H1 (cell line): ENCODE results near the gene F7. TPM values are rescaled to one million over a fixed set of nuclear protein-coding genes. Genes with fewer than 3 reads are reported as not detected.

Source experiments
- CTCF ChIA-PET: fragments of 300-600 bp; sonication (Branson Sonifier 250); formaldehyde crosslinking; loops from one replicate; lab custom pipeline; 2021; ENCODE audit not compliant: partially characterized antibody; lab: Charles Lee
- POLR2A ChIA-PET: fragments of 300-600 bp; sonication (Branson Sonifier 250); formaldehyde crosslinking; loops from one replicate; lab custom pipeline; 2021; ENCODE audit warnings: inconsistent platforms; ENCODE audit not compliant: partially characterized antibody; lab: Charles Lee
- DNase-seq, 2 experiments: peaks; one replicate each; pipeline versions ENCODE4 v3.0.0 to v3.0.0-alpha.2; 2010 to 2022; ENCODE audit warnings: low spot score in 2 of 2, low read depth in 1 of 2, mixed read lengths in 1 of 2
- FAIRE-seq: peaks from 2 replicates; lab custom pipeline; 2011; peaks lifted over from hg19 to GRCh38; lab: Jason Lieb, UNC
- H2AFZ ChIP-seq: 2 replicates; pipeline ENCODE4 v1.8.1; 2012; ENCODE audit warnings: low read length, inconsistent platforms
- H2AK5ac ChIP-seq: 2 replicates; pipeline ENCODE4 v1.6.1; 2013; ENCODE audit warnings: low read depth, low read length
- H2BK120ac ChIP-seq: replicated peaks from 2 replicates; pipeline ENCODE3; 2013; ENCODE audit warnings: low read depth, low read length, inconsistent platforms
- H2BK12ac ChIP-seq: 2 replicates; pipeline ENCODE4 v1.6.1; 2013; ENCODE audit warnings: low read depth, low read length
- H2BK15ac ChIP-seq: 2 replicates; pipeline ENCODE4 v1.6.1; 2013; ENCODE audit warnings: low read length
- H2BK20ac ChIP-seq: 2 replicates; pipeline ENCODE4 v1.6.1; 2013; ENCODE audit warnings: low read length
- H2BK5ac ChIP-seq: 2 replicates; pipeline ENCODE4 v1.6.1; 2013; ENCODE audit warnings: low read depth, low read length
- H3K14ac ChIP-seq: 2 replicates; pipeline ENCODE4 v1.6.1; 2013; ENCODE audit warnings: inconsistent platforms; ENCODE audit not compliant: insufficient read length
- H3K18ac ChIP-seq: 2 replicates; pipeline ENCODE4 v1.6.1; 2013; ENCODE audit warnings: low read length; ENCODE audit errors: extremely low read depth
- H3K23ac ChIP-seq: 2 replicates; pipeline ENCODE4 v1.6.1; 2013; ENCODE audit warnings: inconsistent platforms; ENCODE audit not compliant: insufficient read length
- H3K23me2 ChIP-seq: 2 replicates; pipeline ENCODE4 v1.6.1; 2013; ENCODE audit warnings: low read depth, low read length
- H3K27ac ChIP-seq: 2 replicates; pipeline ENCODE4 v1.6.1; 2011; ENCODE audit warnings: low read depth, low read length, inconsistent platforms
- H3K27me3 ChIP-seq, 4 experiments: replicated peaks in 1 of 4; 1 replicate in 1 of 4; 2 replicates in 3 of 4; pipeline versions ENCODE4 v1.6.1 to v1.8.1; 2011 to 2013; ENCODE audit warnings: low read length in 3 of 4, mild to moderate bottlenecking in 3 of 4, inconsistent platforms in 2 of 4, mixed read lengths in 2 of 4, moderate library complexity in 1 of 4; ENCODE audit not compliant: control insufficient read depth in 3 of 4, insufficient read depth in 3 of 4; ENCODE audit errors: extremely low read depth in 1 of 4
- H3K36me3 ChIP-seq, 4 experiments: 2 replicates each; pipeline versions ENCODE4 v1.6.1 to v1.8.1; 2011 to 2013; ENCODE audit warnings: mild to moderate bottlenecking in 4 of 4, low read length in 3 of 4, moderate library complexity in 2 of 4, control low read depth in 1 of 4, inconsistent platforms in 1 of 4; ENCODE audit not compliant: insufficient read depth in 4 of 4, control insufficient read depth in 2 of 4
- H3K4ac ChIP-seq: replicated peaks from 2 replicates; pipeline ENCODE3; 2013; ENCODE audit warnings: low read length, low read depth, mixed read lengths, inconsistent platforms; ENCODE audit not compliant: insufficient read length
- H3K4me1 ChIP-seq, 4 experiments: replicated peaks in 1 of 4; 1 replicate in 1 of 4; 2 replicates in 3 of 4; pipeline versions ENCODE4 v1.6.1 to v1.8.1; 2011 to 2013; ENCODE audit warnings: low read length in 3 of 4, inconsistent platforms in 2 of 4, mixed read lengths in 1 of 4; ENCODE audit not compliant: insufficient read depth in 4 of 4, control insufficient read depth in 3 of 4
- H3K4me2 ChIP-seq, 2 experiments: 2 replicates each; pipeline versions ENCODE4 v1.6.1 to v1.8.1; 2011 to 2013; ENCODE audit warnings: low read depth in 2 of 2, low read length in 2 of 2, control low read depth in 1 of 2, inconsistent platforms in 1 of 2, mild to moderate bottlenecking in 1 of 2; ENCODE audit not compliant: insufficient read depth in 1 of 2
- H3K4me3 ChIP-seq, 4 experiments: fragments of 200-600, 300-600 bp in 1 of 4; sonication (generic), shearing (Covaris generic), sonication (Bioruptor Twin) in 1 of 4; 2 replicates each; pipeline versions ENCODE4 v1.5.1 to v1.8.1; 2011 to 2016; ENCODE audit warnings: low read length in 4 of 4, low read depth in 3 of 4, control low read depth in 2 of 4, inconsistent platforms in 2 of 4, mild to moderate bottlenecking in 2 of 4, mixed read lengths in 1 of 4, moderate library complexity in 1 of 4; ENCODE audit not compliant: insufficient read depth in 2 of 4; ENCODE audit errors: extremely low read depth in 1 of 4
- H3K56ac ChIP-seq: replicated peaks from 2 replicates; pipeline ENCODE3; 2013; ENCODE audit warnings: low read depth, mild to moderate bottlenecking, mixed read lengths, low read length, inconsistent platforms; ENCODE audit not compliant: insufficient read length
- H3K79me1 ChIP-seq: 2 replicates; pipeline ENCODE4 v1.6.1; 2013; ENCODE audit warnings: low read depth, low read length, control low read depth
- H3K79me2 ChIP-seq, 2 experiments: 2 replicates each; pipeline versions ENCODE4 v1.6.1 to v1.8.1; 2012 to 2013; ENCODE audit warnings: low read length in 2 of 2, mild to moderate bottlenecking in 2 of 2, inconsistent platforms in 1 of 2; ENCODE audit not compliant: insufficient read depth in 2 of 2, control insufficient read depth in 1 of 2
- H3K9ac ChIP-seq, 4 experiments: replicated peaks in 1 of 4; 1 replicate in 1 of 4; 2 replicates in 3 of 4; pipeline versions ENCODE4 v1.6.1 to v1.8.1; 2011 to 2013; ENCODE audit warnings: low read depth in 3 of 4, low read length in 3 of 4, control low read depth in 2 of 4, mild to moderate bottlenecking in 2 of 4, moderate library complexity in 2 of 4, inconsistent platforms in 1 of 4; ENCODE audit errors: extremely low read depth in 1 of 4
- H3K9me3 ChIP-seq, 2 experiments: 2 replicates each; pipeline versions ENCODE4 v1.6.1 to v1.8.1; 2012 to 2013; ENCODE audit warnings: mild to moderate bottlenecking in 2 of 2, moderate library complexity in 2 of 2, control low read depth in 1 of 2, inconsistent platforms in 1 of 2, low read depth in 1 of 2, low read length in 1 of 2, mixed read lengths in 1 of 2; ENCODE audit not compliant: insufficient read depth in 2 of 2
- H4K20me1 ChIP-seq, 2 experiments: replicated peaks in 1 of 2; 2 replicates each; pipeline versions ENCODE3 to v1.8.1; 2011 to 2013; ENCODE audit warnings: inconsistent platforms in 2 of 2, low read length in 2 of 2, mild to moderate bottlenecking in 1 of 2; ENCODE audit not compliant: insufficient read depth in 2 of 2, control insufficient read depth in 1 of 2
- H4K5ac ChIP-seq: 2 replicates; pipeline ENCODE4 v1.6.1; 2013; ENCODE audit warnings: low read length, low read depth, mixed read lengths, inconsistent platforms; ENCODE audit not compliant: insufficient read length
- H4K8ac ChIP-seq: 2 replicates; pipeline ENCODE4 v1.8.0; 2013; ENCODE audit warnings: mild to moderate bottlenecking, moderate library complexity, low read length, inconsistent platforms; ENCODE audit not compliant: insufficient read depth; ENCODE audit errors: extremely low read depth
- H4K91ac ChIP-seq: replicated peaks from 2 replicates; pipeline ENCODE3; 2013; ENCODE audit warnings: low read length, mixed read lengths, inconsistent platforms; ENCODE audit not compliant: insufficient read length
- CHD1 ChIP-seq: IDR thresholded peaks from 2 replicates; pipeline ENCODE4 v1.6.1; 2012; ENCODE audit warnings: low read depth, low read length, improper control_type of control experiment
- GABPA ChIP-seq: IDR thresholded peaks from 2 replicates; pipeline ENCODE4 v1.6.1; 2011; ENCODE audit warnings: mild to moderate bottlenecking, low read length, moderate library complexity, borderline replicate concordance; ENCODE audit not compliant: insufficient read depth
- PHF8 ChIP-seq: fragments of 200-600 bp; sonication (generic); conservative IDR thresholded peaks from 2 replicates; pipeline ENCODE4 v1.7.1; 2012; ENCODE audit warnings: low read depth, mild to moderate bottlenecking, inconsistent platforms, low read length, moderate library complexity
- RXRA ChIP-seq: IDR thresholded peaks from 2 replicates; pipeline ENCODE4 v1.6.1; 2011; ENCODE audit warnings: low read depth, mild to moderate bottlenecking, low read length, moderate library complexity; ENCODE audit not compliant: insufficient read depth
- SP1 ChIP-seq: IDR thresholded peaks from 2 replicates; pipeline ENCODE4 v1.6.1; 2011; ENCODE audit warnings: low read depth, low read length
- TEAD4 ChIP-seq: IDR thresholded peaks from 2 replicates; pipeline ENCODE4 v1.6.1; 2012; ENCODE audit warnings: low read depth, low read length, inconsistent platforms, mixed read lengths
- WGBS, 2 experiments: shearing (Covaris generic) in 1 of 2; methylation state at CpG; one replicate each; pipeline versions ENCODE4 v1.1.6 to v1.1.7; 2013 to 2015; ENCODE audit warnings: low lambda C conversion rate in 2 of 2, mixed read lengths in 2 of 2, inconsistent platforms in 1 of 2, low coverage in 1 of 2, missing lambda C conversion rate in 1 of 2; ENCODE audit not compliant: insufficient replicate concordance in 2 of 2, insufficient coverage in 1 of 2, insufficient read length in 1 of 2; ENCODE audit errors: extremely low coverage in 1 of 2, missing lambda C conversion rate in 1 of 2; 5-methylcytosine and 5-hydroxymethylcytosine counted together
- polyA plus RNA-seq, 7 experiments: library from polyadenylated mRNA; depleted of rRNA in 3 of 7; stranded (reverse) in 5 of 7; unstranded in 2 of 7; fragments of >200 nt in 5 of 7; fragments of 200-250 nt in 2 of 7; gene quantifications; 1 replicate in 5 of 7; 2 replicates in 1 of 7; 4 replicates in 1 of 7; pipeline versions ENCODE4 v1.2.1 to v1.2.3, GENCODE V29; 2011 to 2013; ENCODE audit warnings: missing spikeins in 2 of 7, mixed read lengths in 2 of 7
- total RNA-seq: library from RNA; stranded (reverse); fragmentation: NEBNext Ultra II Directional; extraction: Animal tissue kit (Norgen Biotek cat#: 25700); gene quantifications from 2 replicates; pipeline ENCODE4 v1.2.1, GENCODE V29; 2021

Gene F7
- total and polyA plus RNA-seq, 2 of the 8 experiments (the other 6 are each of a cell fraction or from before 2014, with no cell fraction given): 0.43 to 0.98 TPM

GRCh38 chr13:113062691-113063090 lies 42.9 kb upstream of the F7 start:
- Histone ChIP-seq H3K4me2 (no peak overlapping the region), H2BK15ac (no peak overlapping the region), H3K4me1 (no peaks in the 10 kb centered on the region), H2BK20ac (no peak overlapping the region), H4K20me1 (peaks cover 0 to 3% of the 10 kb centered on the region in 2 experiments), H3K18ac (no peak overlapping the region), H4K5ac (no peak overlapping the region), H3K79me2 (no peaks in the 10 kb centered on the region), H3K79me1 (no peaks in the 10 kb centered on the region), H3K4me3 (no peak overlapping the region), H4K91ac (no peak overlapping the region), H3K23ac (no peak overlapping the region), H3K27ac (no peak overlapping the region), H2AFZ (no peak overlapping the region), H4K8ac (no peak overlapping the region), H3K23me2 (peaks cover 6% of the 10 kb centered on the region; the same call in 1 of the 2 replicates), H3K27me3 (no peaks in the 10 kb centered on the region), H2BK12ac (no peak overlapping the region), H3K56ac (no peak overlapping the region), H3K4ac (no peak overlapping the region), H2BK120ac (no peak overlapping the region), H3K36me3 (no peaks in the 10 kb centered on the region), H2AK5ac (no peak overlapping the region), H2BK5ac (no peak overlapping the region), H3K14ac (no peak overlapping the region), H3K9ac (no peak overlapping the region), H3K9me3 (no peaks in the 10 kb centered on the region; a peak in 1 of 4 replicates)
- POLR2A ChIA-PET: interaction anchor here (0.7 kb wide), 1 partner anchor 18 kb away, joined by 3 read pairs; no protein-coding TSS in a partner anchor
- 86% methylated on average over 14 of the region's 14 CpGs; no CpG with 5 or more reads in 1 of the 2 experiments for WGBS, 2 experiments
- CTCF ChIA-PET: interaction anchor here (1.5 to 4.9 kb wide), 3 partner anchors 24 to 28 kb away, joined by 4 to 20 read pairs (median 7); no protein-coding TSS in a partner anchor
- FAIRE-seq (no peak), DNase-seq (no peak)
- no peak for TF ChIP-seq RXRA
- no peak for TF ChIP-seq PHF8
- no peak for TF ChIP-seq SP1
- no peak for TF ChIP-seq GABPA
- no peak for TF ChIP-seq CHD1
- TF ChIP-seq TEAD4: no peak
